Upper lobe of left lung (tissue), 6 donors: Measurements from ENCODE around the gene LMNTD2. TPM values are rescaled to one million over a fixed set of nuclear protein-coding genes. Genes with fewer than 3 reads are reported as not detected.
A peak's percentile ranks its signal among the peaks of the same experiment; 100 is the strongest.

ENCODE experiments used
- ATAC-seq, 2 donors: fragments of 200-7000 bp; cut with Tn5 transposase; one replicate each; pipeline ENCODE4 v1.9.1; 2022; ENCODE audit warnings: mild to moderate bottlenecking in 2 of 2, moderate library complexity in 2 of 2; ENCODE audit not compliant: low FRiP score in 2 of 2
- DNase-seq, 2 donors: peaks; one replicate each; pipeline ENCODE4 v3.0.0-alpha.2; 2019 to 2020
- H3K27ac ChIP-seq, 4 donors: fragments of 200-600 bp; sonication (generic); one replicate each; pipeline ENCODE4 v1.5.1; 2016 to 2019
- H3K27me3 ChIP-seq, 4 donors: fragments of 200-600 bp; sonication (generic); one replicate each; pipeline ENCODE4 v1.5.1; 2017 to 2019
- H3K36me3 ChIP-seq, 4 donors: fragments of 200-600 bp; sonication (generic); one replicate each; pipeline ENCODE4 v1.5.1; 2016 to 2019
- H3K4me1 ChIP-seq, 4 donors: fragments of 200-600 bp; sonication (generic); one replicate each; pipeline ENCODE4 v1.5.1; 2018 to 2019
- H3K4me3 ChIP-seq, 4 donors: fragments of 200-600 bp; sonication (generic); one replicate each; pipeline ENCODE4 v1.5.1; 2017 to 2019; ENCODE audit warnings: mild to moderate bottlenecking in 2 of 4, moderate library complexity in 1 of 4
- H3K9me3 ChIP-seq, 4 donors: fragments of 200-600 bp; sonication (generic); one replicate each; pipeline ENCODE4 v1.5.1; 2018 to 2019
- EP300 ChIP-seq, 4 donors: sonication (generic); formaldehyde crosslinking; IDR thresholded peaks; one replicate each; pipeline ENCODE4 v1.5.1; 2017; ENCODE audit warnings: antibody characterized with exemption in 4 of 4, control low read depth in 2 of 4
- POLR2A ChIP-seq, 4 donors: fragments of 450-650 bp; IDR thresholded peaks; one replicate each; pipeline ENCODE4 v1.5.1; 2016 to 2017; ENCODE audit warnings: antibody characterized with exemption in 4 of 4, mild to moderate bottlenecking in 2 of 4
- POLR2AphosphoS5 ChIP-seq, 2 donors: sonication (generic); formaldehyde crosslinking; IDR thresholded peaks; one replicate each; pipeline ENCODE4 v1.5.1; 2017; ENCODE audit warnings: antibody characterized with exemption in 2 of 2
- WGBS, 2 donors: methylation state at CpG; one replicate each; pipeline ENCODE4 v1.1.5; 2017 to 2018; 5-methylcytosine and 5-hydroxymethylcytosine counted together
- total RNA-seq, 6 donors: library from RNA; depleted of rRNA in 4 of 6; stranded (reverse); fragments of >200 nt in 4 of 6; gene quantifications; one replicate each; pipeline versions ENCODE4 v1.1.0 to v1.2.1, GENCODE V29; 2016 to 2021
- TF ChIP-seq, protein P1 (sequence below), 6 experiments: fragments of 450-650 bp in 4 of 6; fragments of 200-600 bp in 2 of 6; sonication (generic) in 2 of 6; IDR thresholded peaks; one replicate each; pipeline ENCODE4 v1.5.1; 2016 to 2019; ENCODE audit warnings: antibody characterized with exemption in 6 of 6
- donor health status: DM: no; HTN: no; CAD: no; lungs with moderate emphysema.
- donor health status: DM: no; HTN: yes; CAD: no; lungs with severe emphysema.

The LMNTD2 gene
- total RNA-seq, 6 donors from 2014 or later, result 4.6 to 32.5 (median 6.7) TPM

DNA sequence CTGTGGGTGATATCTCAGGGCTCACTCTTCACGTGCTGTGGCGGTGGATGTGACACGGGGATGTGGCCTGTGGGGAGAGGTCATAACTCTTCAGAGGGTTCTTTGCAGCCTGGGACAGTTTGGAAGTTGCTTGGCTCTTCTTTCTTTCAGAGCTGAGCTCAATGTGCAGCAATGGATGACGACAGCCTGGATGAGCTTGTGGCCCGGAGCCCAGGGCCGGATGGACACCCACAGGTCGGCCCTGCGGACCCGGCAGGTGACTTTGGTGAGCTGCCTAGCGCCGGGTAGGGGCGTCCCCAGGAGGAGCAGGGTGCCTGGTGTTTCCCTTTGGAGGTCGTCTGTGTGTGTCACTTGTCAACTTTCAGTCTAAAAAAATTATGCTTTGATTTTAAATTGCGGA, 20.8 kb upstream of the LMNTD2 start:
- H3K4me3 ChIP-seq, result no peak overlapping the region
- WGBS, 2 donors, result 88 to 91% methylated on average over 14 of the region's 14 CpGs
- DNase-seq, result peak in 1 of 2 donors; percentile 59
- H3K4me1 ChIP-seq, result peaks cover 29 to 43% (median 33%) of the 10 kb centered on the region in 4 donors
- ATAC-seq, result no peak
- no peak for TF ChIP-seq POLR2A (IDR thresholded peaks at IDR 0.05)
- TF ChIP-seq, protein P1, sequence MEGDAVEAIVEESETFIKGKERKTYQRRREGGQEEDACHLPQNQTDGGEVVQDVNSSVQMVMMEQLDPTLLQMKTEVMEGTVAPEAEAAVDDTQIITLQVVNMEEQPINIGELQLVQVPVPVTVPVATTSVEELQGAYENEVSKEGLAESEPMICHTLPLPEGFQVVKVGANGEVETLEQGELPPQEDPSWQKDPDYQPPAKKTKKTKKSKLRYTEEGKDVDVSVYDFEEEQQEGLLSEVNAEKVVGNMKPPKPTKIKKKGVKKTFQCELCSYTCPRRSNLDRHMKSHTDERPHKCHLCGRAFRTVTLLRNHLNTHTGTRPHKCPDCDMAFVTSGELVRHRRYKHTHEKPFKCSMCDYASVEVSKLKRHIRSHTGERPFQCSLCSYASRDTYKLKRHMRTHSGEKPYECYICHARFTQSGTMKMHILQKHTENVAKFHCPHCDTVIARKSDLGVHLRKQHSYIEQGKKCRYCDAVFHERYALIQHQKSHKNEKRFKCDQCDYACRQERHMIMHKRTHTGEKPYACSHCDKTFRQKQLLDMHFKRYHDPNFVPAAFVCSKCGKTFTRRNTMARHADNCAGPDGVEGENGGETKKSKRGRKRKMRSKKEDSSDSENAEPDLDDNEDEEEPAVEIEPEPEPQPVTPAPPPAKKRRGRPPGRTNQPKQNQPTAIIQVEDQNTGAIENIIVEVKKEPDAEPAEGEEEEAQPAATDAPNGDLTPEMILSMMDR (IDR thresholded peaks at IDR 0.05), result no peak
- H3K36me3 ChIP-seq, result peaks cover 4 to 36% (median 27%) of the 10 kb centered on the region in 4 donors
- H3K9me3 ChIP-seq, result no peaks in the 10 kb centered on the region
- no peak overlapping the region for H3K27ac ChIP-seq
- H3K27me3 ChIP-seq, result no peaks in the 10 kb centered on the region

DNA sequence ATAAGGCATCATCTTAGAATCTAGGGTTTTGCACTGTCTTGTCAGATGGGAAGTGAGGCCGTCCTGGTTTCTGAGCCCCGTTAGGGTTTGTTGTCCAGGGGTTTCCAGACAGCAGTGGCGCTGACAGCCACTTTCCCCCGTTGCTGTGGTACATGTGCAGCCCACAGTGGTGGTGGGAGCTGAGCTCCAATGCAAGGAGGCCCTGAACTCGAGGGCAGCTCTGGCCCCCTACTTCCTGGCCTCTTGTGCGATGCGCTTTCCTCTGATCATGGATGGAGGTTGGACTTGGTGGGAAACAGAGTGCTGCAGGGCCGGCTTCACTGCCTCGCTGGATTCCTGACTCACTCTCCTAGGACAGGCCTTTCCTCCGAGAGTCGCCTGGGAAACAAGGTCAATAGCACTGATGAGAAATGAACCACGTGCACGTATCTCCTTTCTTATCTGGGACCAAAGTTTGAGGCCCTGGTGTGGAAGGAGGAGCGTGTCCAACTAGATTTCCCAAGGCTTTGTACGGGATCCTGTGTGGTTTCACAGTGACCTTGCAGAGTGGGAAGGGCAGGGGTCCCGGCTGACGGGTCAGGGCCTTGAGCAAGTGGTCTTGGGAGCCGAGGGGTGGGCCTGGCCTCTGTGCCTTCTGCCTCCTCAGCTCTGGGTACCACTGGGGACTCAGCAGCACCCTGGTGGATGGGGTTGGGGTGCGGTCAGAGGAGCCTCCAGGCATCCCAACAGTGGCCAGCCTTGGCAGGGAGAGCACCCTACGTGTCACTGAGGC, 19.5 kb upstream of the LMNTD2 start:
- H3K9me3 ChIP-seq, result no peaks in the 10 kb centered on the region
- WGBS, 2 donors, result 83 to 91% methylated on average over 15 to 20 of the region's 20 CpGs
- H3K4me3 ChIP-seq, result no peak overlapping the region
- TF ChIP-seq POLR2AphosphoS5 (IDR thresholded peaks at IDR 0.05), result no peak
- TF ChIP-seq POLR2A (IDR thresholded peaks at IDR 0.05), result no peak
- TF ChIP-seq EP300 (IDR thresholded peaks at IDR 0.05), result no peak
- TF ChIP-seq, protein P1 (IDR thresholded peaks at IDR 0.05), result no peak
- H3K4me1 ChIP-seq, result peaks cover 34 to 49% (median 38%) of the 10 kb centered on the region in 4 donors
- ATAC-seq (no peak), DNase-seq (no peak)
- H3K36me3 ChIP-seq, result peaks cover 4 to 28% (median 24%) of the 10 kb centered on the region in 4 donors
- no peaks in the 10 kb centered on the region for H3K27me3 ChIP-seq
- no peak overlapping the region for H3K27ac ChIP-seq

DNA sequence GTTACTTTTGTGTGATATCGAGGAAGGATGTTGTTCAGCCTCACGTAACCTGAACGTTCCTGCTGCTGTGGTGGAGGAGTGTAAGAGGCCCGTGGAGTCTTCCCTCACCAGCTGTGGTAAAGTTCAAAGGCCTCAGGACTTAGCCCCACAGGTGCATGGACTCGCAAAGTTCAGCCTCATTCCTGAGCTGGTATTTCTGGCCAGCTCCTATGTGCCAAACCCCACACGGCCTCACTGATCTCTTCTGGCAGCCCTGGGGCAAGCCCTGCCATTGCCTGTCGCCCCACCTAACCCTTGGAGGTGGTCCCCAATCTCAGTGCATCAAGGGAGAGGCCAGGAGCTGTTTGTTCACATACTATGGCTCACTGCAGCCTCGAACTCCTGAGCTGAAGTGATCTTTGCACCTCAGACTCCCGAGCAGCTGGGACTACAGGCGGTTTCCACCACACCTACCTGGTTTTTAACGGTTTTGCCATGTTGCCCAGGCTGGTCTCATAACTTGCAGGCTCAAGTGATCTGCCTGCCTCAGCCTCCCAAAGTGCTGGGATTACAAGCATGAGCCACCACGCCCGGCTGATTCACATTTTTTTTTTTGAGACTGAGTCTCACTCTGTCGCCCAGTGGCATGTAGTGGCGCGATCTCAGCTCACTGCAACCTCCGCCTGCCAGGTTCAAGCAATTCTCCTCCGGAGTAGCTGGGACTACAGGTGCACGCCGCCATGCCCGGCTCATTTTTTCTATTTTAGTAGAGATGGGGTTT, 17.9 kb upstream of the LMNTD2 start:
- WGBS, 2 donors, result 79 to 81% methylated on average over 20 to 21 of the region's 21 CpGs
- Histone ChIP-seq H3K9me3 (no peaks in the 10 kb centered on the region), H3K27me3 (no peaks in the 10 kb centered on the region), H3K36me3 (peaks cover 4 to 19% (median 15%) of the 10 kb centered on the region in 4 donors), H3K27ac (no peak overlapping the region), H3K4me1 (peaks cover 44 to 59% (median 49%) of the 10 kb centered on the region in 4 donors), H3K4me3 (no peak overlapping the region)
- DNase-seq, result no peak
- TF ChIP-seq, protein P1 (IDR thresholded peaks at IDR 0.05), result no peak
- TF ChIP-seq POLR2A (IDR thresholded peaks at IDR 0.05) (no peak), POLR2AphosphoS5 (IDR thresholded peaks at IDR 0.05) (no peak), EP300 (IDR thresholded peaks at IDR 0.05) (no peak)
- ATAC-seq, result no peak

DNA sequence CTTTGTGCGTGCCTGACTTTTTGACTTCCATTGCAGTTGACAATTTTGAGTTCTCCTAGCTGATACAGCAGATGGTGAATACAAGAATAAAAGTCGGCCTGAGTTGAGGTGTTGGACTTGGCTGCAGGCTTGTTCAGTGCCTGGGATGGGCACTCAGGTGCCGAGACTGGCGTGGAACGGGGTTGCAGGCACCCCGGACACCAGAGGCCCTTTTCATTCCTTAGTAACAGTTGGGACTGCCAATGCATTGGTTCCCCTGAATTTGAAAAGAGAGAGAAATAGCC, 17.0 kb upstream of the LMNTD2 start:
- H3K27ac ChIP-seq, result peak overlapping the region in 3 of 4 donors; percentile 92 to 97 (median 92)
- H3K36me3 ChIP-seq, result peaks cover 3 to 10% (median 6%) of the 10 kb centered on the region in 4 donors
- DNase-seq (peak in 1 of 2 donors; percentile 23), ATAC-seq (no peak)
- H3K9me3 ChIP-seq, result no peaks in the 10 kb centered on the region
- peaks cover 45 to 61% (median 54%) of the 10 kb centered on the region in 4 donors for H3K4me1 ChIP-seq
- WGBS, 2 donors, result 54 to 93% methylated on average over 3 to 6 of the region's 6 CpGs
- no peak for TF ChIP-seq POLR2A (IDR thresholded peaks at IDR 0.05)
- H3K4me3 ChIP-seq, result peak overlapping the region in 3 of 4 donors; percentile 80 to 96 (median 88)
- no peaks in the 10 kb centered on the region for H3K27me3 ChIP-seq

DNA sequence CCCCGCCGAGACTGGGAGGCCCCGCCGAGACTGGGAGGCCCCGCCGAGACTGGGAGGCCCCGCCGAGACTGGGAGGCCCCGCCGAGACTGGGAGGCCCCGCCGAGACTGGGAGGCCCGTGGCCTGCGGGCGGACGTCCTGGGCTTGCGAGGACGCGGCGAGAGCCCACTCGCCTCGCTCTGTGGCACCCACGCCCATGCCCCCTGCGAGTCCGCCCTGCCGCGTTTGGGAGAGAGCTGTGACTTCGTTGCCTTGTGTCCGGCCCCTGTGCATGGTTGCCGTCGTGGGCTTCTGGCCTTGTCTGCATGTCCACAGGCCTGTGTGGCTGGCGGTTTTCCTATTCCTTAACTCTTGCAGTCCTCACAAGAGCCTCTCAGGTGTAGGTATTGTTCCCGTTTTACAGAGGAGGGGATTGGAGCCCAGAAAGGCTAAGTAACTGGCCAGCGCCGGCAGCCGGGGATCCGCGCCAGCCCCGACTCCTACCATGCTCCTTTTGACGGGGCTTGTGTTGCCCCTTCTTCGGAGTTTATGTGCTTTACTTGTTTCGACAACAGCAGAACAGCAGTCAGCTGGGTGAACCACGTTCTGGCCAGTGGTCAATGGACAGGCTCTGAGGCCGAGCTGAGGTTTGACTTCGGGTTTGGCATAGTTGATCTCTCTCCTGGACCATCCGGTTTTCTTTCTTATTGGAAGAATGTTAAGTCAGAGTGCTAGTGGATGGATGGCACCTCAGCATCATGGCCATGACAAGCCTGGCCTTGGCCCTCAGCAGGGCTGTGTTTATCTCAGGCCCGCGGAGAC, 16.5 kb upstream of the LMNTD2 start:
- no peak for TF ChIP-seq POLR2A (IDR thresholded peaks at IDR 0.05)
- no peak for TF ChIP-seq EP300 (IDR thresholded peaks at IDR 0.05)
- TF ChIP-seq POLR2AphosphoS5 (IDR thresholded peaks at IDR 0.05), result no peak
- WGBS, 2 donors, result 1 to 6% methylated on average over 15 to 25 of the region's 48 CpGs
- Histone ChIP-seq H3K27ac (peak overlapping the region; percentile 92 to 97 (median 94)), H3K27me3 (no peaks in the 10 kb centered on the region), H3K4me3 (peak overlapping the region; percentile 78 to 96 (median 84)), H3K36me3 (peaks cover 0 to 4% (median 4%) of the 10 kb centered on the region in 4 donors), H3K9me3 (no peaks in the 10 kb centered on the region), H3K4me1 (peaks cover 45 to 61% (median 54%) of the 10 kb centered on the region in 4 donors)
- ATAC-seq (no peak), DNase-seq (peak in 1 of 2 donors; percentile 86)
